Tibial nerve (tissue), 4 donors: ENCODE measurements around the gene MAG.
A peak's percentile ranks its signal among the peaks of the same experiment; 100 is the strongest.

Experiments used
- EP300 ChIP-seq, 2 donors: sonication (generic); formaldehyde crosslinking; IDR thresholded peaks; one replicate each; pipeline ENCODE4 v1.6.1; 2017; ENCODE audit warnings: antibody characterized with exemption in 2 of 2, mild to moderate bottlenecking in 1 of 2
- POLR2A ChIP-seq, 2 donors: fragments of 450-650 bp; IDR thresholded peaks; one replicate each; pipeline ENCODE4 v1.6.1; 2017; ENCODE audit warnings: antibody characterized with exemption in 2 of 2, mild to moderate bottlenecking in 2 of 2, moderate library complexity in 2 of 2
- TF ChIP-seq, protein P1 (sequence below), 5 experiments: fragments of 200-600 bp in 3 of 5; fragments of 450-650 bp in 2 of 5; sonication (generic) in 3 of 5; IDR thresholded peaks; one replicate each; pipeline ENCODE4 v1.5.1; 2016 to 2019; ENCODE audit warnings: antibody characterized with exemption in 5 of 5, mild to moderate bottlenecking in 3 of 5, moderate library complexity in 2 of 5

DNA sequence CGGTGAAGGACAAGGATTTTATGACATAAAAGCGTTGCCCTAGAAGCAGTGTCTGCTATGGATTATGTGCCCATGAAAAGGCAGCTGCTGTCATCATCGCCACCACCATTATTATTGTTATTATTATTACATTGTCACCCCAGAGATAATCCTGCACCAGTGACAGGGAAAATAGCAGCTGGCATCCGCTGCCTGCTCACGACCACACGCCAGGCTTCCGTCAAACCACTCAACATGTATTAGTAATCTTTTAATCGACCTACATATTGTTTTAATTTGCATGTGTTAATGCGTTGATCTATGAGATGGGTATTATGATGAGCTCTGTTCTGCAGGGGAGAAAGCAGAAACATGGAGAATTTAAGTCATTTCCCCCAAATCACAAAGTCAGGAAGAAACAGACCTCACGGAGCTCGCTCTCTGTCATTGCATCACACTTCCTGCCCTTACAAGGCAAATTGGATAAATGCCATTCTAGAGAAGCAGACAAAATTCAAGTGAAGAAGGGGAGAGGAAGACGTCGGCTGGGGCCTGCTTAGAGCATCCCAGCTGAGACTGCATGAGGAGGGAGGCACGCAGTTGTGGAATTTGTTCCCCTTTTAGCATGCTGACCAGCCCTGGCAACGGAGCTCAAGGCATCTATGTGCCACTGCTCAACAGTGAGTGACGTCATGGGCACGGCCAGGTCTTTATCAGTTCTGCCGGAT is 66.1 kb downstream of the MAG start, which contains the start of gene FFAR3:
- TF ChIP-seq, protein P1, sequence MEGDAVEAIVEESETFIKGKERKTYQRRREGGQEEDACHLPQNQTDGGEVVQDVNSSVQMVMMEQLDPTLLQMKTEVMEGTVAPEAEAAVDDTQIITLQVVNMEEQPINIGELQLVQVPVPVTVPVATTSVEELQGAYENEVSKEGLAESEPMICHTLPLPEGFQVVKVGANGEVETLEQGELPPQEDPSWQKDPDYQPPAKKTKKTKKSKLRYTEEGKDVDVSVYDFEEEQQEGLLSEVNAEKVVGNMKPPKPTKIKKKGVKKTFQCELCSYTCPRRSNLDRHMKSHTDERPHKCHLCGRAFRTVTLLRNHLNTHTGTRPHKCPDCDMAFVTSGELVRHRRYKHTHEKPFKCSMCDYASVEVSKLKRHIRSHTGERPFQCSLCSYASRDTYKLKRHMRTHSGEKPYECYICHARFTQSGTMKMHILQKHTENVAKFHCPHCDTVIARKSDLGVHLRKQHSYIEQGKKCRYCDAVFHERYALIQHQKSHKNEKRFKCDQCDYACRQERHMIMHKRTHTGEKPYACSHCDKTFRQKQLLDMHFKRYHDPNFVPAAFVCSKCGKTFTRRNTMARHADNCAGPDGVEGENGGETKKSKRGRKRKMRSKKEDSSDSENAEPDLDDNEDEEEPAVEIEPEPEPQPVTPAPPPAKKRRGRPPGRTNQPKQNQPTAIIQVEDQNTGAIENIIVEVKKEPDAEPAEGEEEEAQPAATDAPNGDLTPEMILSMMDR (IDR thresholded peaks at IDR 0.05) = no peak
- TF ChIP-seq EP300 (IDR thresholded peaks at IDR 0.05) (peak in 1 of 2 donors; percentile 53), POLR2A (IDR thresholded peaks at IDR 0.05) (no peak)
